Measurements from ENCODE around the gene SLC22A2.

SLC22A2 gene

DNA sequence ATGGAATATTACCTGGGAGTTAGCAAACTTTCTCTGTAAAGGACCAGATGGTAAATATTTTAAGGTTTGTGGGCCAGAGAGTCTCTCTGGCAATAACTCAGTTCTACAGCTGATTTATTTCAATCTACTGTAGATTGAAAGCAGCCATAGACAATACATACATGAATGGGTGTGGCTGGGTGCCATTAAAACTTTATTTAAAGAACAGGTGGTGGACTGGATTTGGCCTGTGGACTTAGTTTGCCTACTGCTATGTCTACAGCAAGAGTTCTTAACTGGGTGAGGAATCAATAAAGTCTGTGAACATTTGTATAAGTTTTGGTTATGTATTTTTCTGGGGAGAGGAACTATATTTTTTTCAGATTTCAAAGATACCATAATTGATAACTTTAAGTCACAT lies 55.1 kb downstream of the SLC22A2 start:
- no peak for DNase-seq

DNA sequence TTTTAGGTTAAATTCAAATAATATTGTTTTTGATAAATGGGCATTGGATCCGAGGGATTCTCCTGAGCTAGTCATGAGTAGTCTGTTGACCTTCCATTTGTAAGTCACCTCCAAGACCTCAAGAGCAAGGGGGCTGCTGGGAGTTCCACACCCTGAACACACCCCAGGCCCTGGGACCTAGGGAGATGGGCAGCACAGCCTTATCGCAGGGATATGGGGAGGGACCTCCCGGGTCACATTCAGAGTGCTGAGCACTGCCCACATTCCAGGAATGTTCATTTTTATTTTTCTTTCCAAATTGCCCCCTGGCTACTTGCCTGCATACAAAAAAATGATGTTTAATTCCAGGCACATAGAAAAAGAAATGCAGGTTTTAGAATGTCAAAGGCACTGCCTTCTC lies 55.5 kb downstream of the SLC22A2 start:
- DNase-seq = no peak

DNA sequence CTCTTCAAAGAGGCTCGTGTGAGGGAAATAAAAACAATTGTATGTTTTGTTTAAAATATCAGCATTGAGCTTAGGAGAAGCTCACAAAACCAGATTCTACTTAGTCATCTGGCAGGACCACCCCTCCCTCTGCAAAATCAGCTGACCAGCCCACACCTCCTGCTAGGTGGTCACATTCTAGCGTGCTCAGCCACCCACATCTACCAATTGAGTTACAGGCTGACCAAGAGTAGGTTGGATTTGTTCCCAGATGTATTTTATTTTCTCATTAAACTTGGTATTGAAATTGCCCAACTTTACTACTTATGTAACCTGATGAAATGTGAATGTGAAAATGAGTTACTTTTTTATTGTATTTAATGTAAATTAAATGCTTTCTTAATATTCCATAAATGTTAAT lies 56.2 kb downstream of the SLC22A2 start:
- DNase-seq = peak; percentile 38

DNA sequence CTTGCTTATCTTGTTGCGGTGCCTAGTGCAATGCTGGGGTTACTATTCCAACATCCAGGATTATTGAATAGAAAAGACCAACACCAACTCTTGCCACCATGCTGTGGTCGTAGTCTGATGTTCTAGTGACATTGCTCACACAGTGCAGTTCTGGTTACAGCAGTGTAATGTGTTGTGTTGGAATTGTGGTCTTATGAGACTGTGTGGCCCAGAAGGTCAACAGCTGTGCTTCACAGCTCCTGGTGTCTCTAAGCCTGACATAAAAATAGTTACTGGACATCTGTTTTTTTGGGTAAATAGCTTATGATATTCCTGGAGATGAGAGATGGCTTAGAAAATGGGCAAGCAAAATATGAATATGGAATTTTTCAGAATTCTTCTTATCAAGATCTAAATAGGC lies 57.6 kb downstream of the SLC22A2 start:
- DNase-seq = no peak

DNA sequence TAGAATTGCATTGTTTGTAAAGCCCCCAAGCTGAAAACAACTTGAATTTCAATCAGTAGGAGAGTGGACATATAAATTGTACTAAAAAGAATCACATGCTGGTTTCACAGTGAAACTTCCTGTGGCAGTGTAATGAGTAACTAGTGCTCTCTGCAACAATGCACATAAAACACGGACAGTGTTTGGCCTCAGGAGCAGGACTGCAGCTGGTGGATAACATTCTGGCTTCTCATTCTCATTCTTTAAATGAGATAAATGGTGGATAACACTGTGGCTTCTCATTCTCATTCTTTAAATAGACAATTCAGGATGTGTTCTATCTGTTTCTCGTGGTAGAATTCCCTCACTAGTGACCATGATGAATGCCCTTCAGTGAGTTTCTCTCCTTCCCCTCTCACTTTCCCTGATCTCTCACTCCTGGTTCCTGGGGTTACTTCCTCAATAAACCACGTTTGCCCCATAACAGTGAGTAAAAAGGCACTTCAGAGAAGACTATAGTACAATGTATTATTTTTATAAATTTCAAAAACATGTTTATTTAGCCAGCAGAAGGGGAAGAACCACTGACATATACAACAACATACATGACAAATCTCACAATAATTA lies 59.9 kb downstream of the SLC22A2 start:
- DNase-seq = no peak

DNA sequence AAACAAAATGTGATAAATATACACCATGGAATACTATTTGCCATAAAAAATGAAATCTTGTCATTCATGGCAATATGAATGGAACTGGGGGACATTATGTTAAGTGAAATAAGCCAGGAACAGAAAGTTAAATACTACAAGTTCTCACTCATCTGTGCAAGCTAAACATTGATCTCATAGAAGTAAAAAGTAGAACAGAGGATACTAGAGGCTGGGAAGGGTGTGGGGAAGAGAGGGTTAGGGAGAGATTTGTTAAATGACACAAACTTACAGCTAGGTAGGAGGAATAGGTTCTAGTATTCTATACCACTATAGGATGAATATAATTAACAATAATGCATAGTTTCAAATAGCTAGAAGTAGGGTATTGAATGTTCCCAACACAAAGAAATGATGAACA lies 61.0 kb downstream of the SLC22A2 start:
- DNase-seq = no peak

DNA sequence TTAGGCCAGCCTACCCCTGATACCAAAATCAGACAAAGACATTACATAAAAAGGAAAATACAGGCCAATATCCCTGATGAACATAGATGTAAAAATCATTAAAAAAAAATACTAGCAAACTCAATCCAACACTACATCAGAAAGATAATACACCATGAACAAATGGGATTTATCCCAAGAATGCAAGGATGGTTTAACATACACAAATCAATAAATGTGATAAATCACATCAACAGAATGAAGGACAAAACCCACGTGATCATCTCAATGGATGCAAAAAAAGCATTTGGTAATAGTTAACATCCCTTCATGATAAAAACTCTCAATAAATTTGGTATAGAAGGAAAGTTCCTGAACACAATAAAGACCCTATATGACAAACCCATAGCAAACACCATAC lies 63.8 kb downstream of the SLC22A2 start:
- no peak for DNase-seq

DNA sequence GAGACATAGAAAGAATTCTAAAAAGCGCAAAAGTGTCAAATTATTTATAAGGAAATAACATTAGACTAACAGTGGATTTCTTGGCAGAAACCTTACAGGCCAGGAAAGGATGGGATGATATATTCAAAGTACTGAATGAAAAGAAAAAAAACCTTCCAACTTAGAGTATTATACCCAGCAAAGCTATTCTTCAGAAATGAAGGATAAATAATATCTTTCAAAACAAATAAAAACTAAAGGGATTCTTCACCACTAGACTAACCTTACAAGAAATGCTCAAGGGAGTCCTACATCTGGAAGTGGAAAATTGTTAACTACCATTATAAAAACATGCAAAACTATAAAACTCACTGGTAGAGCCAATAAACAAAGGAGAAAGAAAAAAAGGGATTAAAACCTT lies 65.8 kb downstream of the SLC22A2 start:
- DNase-seq = no peak

DNA sequence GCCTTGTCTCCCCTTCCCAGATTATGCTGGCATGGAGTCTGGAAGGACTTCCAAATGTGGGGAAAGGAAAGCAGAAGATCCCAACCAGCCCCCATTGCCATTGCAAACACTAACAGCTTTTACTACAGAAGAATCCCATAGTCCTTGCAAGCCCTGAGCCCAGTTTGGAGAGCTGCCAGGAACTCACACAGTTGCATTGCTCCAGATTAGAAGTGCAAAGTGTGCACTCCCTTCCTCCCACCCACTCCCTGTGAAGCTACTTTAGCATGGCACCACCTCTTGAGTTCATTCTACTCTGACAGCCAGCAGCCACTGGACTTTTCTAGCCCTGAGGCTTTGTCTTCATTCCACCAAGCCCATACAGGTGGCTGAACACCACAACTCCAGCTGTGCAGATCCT lies 67.6 kb downstream of the SLC22A2 start:
- no peak for DNase-seq

DNA sequence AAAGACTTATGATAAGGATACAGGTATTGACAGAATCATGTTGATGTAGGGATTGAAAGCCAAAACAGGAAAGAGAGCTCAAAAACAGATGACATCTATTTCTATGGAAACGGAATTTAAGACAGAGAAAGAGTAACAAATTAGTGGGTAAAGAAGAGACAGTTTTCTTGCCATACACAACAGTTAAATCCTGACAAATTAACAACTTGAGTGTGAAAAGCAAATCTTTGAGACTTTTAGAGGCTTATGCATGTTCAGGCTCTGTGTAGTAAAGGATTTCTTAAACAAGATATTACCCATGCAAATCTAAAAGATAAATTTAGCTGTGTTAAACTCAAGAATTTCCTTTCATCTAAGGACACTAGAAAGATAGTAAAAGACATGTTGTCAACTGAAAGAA lies 68.5 kb downstream of the SLC22A2 start:
- DNase-seq = no peak

DNA sequence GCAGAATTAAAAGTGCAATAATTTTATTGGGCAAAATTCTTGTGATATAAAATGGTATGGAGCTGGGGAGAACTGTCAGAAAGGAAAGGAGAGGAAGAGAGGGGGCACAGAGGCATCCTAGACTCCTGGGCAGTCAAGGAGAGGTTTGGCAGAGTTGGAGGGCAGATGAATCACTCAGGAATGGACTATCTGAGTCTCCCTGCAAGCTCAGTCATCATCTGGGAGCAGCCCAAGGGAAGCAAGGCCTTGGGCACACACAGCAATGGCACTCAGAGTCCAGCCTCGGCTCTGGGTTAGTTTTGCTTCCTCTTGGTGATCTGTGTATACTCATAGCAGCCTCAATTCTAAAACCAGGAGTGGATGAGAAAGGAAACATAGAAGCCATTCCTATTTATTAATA lies 69.8 kb downstream of the SLC22A2 start:
- no peak for DNase-seq

DNA sequence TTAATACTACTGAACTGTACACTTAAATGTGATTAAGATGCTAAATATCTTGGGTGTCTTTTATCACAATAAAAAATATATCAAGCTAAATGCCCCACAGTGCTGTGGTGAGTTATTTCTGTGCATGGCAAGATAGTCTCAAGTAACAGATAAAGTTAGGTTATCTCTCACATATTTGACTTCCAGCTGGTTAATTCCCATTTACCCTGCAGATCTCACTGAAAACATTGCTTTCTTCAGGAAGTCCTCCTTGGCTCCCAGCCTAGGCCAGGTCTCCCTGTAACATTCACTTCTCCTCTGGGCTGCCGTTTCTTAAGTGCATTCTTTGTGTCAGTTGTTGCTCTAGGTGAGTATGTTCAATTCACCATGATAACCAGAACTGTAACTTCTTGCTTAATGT lies 77.9 kb downstream of the SLC22A2 start:
- DNase-seq = no peak

DNA sequence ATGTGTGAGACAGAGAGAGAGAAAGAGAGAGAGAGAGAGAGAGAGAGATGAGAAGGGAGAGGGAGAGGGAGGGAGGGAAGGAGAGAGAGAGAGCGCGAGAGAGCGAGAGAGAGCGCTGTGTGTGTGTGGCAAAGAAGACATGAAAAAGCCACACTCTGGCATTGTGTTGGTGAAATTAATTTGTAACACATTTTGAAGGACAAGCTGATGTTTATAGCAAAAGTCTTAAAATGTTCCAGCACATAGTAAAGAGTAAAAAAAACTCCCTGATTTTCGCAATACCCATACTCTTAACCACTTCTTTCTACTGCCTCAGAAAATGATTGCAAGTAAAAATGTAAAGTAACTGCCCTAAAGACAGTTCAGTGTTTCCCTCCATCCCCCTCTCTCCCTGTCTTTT lies 80.3 kb downstream of the SLC22A2 start:
- no peak for DNase-seq

DNA sequence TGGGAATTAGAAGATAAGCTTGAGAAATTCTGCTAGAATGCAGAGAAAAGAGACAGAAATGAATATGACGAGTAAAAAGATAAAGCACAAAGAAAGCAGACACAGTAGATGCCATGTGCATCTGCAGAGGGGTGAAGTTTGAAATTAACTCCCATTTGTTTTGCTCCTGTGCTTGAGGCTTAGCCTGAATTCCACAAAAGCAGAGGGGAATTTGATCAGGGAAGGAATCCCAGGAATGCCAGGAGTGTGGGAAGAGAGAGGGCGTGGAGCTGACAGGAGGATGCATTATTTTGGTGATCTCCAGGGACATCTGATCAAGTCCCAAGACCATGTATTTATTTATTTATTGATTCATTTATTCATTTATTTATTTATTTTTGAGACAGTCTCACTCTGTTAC lies 81.4 kb downstream of the SLC22A2 start:
- peak; percentile 13 for DNase-seq

DNA sequence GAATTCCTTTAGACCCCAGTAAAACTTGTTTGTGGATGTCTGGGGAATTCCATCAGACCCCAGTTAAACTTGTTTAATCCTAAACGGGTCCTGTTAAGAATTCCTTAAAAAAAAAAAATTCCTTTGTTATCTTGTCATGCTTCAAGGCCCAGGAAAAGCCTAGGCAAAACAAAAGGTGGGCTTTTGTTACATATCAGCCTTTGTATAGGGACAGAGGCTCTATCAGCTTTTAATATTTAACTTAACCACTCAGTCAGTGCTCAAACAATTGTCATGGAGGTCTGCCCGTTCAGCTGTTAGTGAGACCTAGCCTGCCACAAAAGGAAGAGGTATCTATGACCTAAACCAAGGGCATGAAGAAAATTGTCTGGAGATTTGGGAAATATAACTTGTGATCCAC lies 83.9 kb downstream of the SLC22A2 start:
- no peak for DNase-seq

DNA sequence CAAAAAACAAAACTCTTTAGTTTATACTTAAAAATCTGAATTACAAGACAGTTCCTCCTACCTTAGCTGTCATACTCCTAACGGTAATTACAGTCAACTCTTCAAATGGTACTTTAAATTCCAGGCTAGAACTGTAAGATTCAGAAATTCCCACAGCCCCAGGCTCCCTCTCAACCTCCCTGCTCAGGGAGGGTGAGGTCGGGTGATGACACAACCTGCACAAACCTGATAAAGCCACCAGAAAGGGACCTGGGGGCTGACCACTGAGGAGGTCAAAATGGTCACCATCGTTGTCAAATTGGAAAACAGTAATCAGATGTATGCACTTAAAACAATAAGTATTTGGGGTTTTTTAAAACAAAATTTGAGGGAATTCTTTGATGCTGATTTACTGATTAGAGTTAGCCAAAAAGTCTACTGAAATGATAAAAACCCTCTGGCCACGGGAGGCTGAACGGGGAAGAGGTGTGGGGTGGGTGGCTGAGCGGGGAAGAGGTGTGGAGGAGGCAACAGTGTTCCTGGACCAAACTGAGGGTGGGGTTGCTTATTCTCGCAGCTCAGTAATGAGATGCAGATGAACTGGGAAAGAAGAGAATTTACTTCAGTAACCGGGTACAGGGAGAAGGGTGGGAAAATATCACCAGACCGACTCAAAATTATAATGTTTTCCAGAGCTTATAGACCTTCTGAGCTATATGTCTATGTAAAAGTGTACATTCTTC lies 84.7 kb downstream of the SLC22A2 start:
- no peak for DNase-seq

DNA sequence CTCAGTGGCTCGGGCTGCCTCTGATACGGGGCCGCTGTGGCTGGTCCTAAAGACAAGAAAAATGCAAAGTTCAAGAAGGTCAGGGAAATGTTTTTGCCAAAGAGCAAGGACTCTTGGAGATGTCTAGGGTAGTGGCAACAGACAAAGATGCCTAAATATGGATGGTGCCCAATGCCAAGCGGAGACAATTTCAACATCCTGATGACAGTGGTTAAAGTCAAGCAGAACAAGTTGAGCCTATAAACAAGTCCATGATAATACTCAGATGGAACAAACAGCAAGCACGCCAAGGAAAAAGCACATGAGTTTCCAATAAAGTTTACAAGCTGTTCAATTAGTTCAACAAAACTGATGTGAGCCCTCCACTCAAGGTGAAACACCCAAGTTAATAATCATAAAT lies 85.9 kb downstream of the SLC22A2 start:
- no peak for DNase-seq

DNA sequence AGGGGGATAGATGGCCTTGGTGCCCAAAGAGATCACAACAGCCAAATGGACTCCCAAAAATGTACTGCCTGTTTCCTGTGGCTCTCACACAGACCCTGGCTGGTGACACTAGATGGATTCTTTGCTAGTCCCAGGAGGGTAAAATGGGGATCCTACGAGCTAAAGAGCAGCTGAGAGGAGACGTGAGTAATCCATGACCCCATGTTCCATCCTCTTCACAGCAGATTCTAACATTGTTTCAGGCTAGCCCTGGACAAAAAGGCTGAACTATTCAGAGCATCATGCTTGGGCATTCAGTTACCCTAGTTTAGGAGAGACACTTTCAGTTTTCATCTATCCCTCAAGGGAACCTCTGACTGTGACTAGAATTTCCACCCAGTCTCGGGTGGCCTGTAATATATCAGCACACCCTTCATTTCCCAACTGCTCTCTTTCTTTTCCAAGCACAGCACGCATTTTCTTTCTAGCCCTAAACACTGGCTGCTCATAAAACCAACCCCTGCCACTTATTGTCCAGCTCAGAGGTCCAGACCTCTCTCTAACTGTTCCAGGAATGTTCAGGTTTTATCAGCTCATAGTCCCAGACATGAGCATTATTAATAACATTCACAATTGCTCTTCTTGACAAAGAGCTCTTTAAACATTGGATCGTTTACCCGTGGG lies 88.5 kb downstream of the SLC22A2 start:
- no peak for DNase-seq

DNA sequence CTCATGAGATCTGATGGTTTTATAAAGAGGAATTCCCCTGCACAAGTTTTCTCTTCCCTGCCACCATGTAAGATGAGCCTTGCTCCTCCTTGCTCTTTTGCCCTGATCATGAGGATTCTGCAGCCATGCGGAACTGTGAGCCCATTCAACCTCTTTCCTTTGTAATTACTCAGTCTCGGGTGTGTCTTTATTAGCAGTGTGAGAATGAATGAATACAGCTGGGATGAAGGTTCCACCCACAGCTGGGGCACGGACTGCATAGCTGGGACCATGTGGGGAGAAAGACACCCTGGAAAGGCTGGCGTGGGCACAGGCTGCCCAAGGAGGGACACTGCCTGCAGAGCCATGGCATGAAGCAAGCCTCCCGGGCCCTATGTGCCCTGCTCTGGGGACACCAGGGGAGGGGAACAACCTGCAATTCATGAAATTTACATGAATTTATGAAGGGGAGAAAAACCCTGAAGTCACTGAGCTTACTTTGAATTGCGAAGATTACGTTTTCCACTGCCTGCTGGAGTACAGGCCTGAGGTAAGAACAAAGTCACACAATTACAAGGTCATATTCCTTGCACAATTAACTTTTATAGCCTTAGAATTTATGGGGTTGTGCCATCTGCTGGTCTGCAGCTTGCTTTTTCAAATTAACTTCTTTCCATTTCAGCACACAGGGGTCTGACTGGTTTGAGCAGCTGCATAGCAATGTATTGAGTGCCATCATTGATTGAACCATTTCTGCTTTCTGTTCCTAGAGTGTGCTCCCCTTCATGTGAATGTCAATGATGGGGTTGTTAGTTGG lies 90.8 kb downstream of the SLC22A2 start:
- DNase-seq = no peak
